Fibroblast of skin of left quadriceps (primary cell): ENCODE data around the gene PLA2G4A.

Source experiments
- DNase-seq, 2 experiments: peaks; one replicate each; pipeline ENCODE4 v3.0.0-alpha.2; 2013; ENCODE audit warnings: low read depth in 2 of 2

The PLA2G4A gene

GRCh38 chr1:186873687-186874086 lies 44.9 kb downstream of the PLA2G4A start:
- no peak for DNase-seq

DNA sequence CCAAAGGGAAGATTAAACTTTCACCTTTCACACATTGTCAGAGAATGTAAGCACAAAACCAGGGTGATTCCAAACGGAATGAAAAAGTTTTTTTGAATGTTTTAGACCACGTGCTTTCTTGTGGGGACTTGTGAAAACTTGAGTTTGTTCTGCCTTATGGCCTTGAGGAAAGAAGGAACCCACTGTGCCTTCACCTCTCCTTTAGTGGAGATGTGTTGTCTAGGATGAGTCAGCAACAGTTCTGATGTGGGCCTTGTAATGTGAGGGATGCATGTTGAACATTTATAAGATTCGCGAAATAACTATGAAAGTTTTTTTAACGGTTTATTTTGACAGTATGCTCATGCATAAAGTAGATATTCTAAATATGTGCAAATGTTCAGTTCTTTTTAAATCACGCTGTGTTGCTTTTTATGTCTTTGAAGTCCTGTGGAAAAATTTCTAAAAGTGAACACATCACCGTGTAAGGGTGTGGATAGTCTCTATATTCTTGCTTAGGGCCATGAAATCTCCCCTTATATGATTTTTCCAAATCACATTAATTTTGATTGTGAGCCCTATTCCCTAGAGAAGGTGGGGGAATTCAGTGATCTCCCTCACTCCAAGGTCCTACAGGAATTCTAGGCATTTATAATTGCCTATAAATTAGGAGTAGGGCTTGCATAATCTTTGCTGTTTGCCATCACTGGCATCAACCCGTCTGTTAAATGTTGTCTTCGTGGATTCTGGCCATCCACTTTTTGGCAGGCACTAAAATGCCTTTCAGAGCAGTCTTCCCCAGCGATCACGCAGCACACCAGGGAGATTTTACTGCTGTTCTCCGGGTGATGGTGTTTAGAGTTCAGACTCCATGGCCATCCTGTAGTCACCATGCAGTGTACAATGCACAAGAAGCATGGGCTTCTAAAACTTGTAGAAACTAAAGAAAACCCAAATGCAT lies 47.4 kb downstream of the PLA2G4A start:
- DNase-seq: no peak

DNA sequence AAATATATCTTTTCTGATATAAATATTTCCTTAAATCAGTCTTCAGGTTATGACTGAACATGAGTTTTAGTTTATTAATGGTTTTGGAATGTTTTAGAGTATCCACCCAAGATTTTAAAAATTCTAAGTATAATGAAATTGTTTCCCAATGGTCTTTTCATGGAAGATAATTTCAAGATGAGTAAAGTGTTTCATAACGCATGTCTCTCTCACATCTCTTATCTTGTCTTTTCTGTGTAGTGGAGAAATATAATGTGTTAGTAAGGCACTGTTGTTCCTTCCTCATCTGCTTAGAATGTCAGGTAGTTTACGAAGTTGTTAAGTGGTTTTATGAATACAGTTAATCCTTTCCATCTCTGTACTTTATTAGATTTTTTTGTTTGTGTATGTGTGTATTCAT lies 49.6 kb downstream of the PLA2G4A start:
- DNase-seq: no peak

DNA sequence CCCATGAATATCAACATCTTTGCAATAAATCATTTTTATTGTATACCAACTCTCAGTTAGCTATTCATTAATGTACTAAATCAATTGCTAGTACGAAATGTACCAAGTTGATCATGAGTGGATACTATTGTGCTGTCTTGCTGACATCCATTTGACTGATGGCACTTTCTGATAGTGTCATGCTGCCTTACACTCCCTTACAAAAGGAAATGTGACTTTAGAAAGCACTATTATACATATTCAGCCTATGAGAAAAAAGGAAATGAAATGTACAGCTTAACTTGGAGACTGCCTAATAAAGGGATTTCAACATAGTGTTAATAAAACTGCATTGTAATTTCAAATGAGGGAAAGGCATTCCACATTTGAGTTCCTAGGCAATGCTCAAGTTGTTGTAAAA lies 52.2 kb downstream of the PLA2G4A start:
- no peak for DNase-seq

GRCh38 chr1:186882372-186883134 lies 53.8 kb downstream of the PLA2G4A start:
- DNase-seq: no peak

DNA sequence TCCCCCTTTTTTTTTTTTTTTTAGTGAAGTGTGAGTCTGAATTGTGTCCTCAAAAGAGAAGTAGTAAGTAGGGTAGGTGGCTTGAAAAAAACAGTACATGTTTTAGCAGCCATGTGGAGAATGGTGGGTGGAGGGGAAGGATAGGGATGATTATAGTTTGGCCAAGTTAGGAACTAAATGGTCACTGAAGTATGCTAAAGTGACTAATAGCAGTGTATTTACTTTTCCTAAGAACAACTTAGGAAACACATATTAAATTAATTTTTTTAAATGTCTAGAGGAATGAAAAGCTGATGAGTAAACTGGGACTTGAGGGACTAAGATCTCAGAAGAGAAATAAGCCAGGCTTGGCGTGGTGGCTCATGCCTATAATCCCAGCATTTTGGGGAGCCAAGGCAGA lies 55.5 kb downstream of the PLA2G4A start:
- DNase-seq: no peak

DNA sequence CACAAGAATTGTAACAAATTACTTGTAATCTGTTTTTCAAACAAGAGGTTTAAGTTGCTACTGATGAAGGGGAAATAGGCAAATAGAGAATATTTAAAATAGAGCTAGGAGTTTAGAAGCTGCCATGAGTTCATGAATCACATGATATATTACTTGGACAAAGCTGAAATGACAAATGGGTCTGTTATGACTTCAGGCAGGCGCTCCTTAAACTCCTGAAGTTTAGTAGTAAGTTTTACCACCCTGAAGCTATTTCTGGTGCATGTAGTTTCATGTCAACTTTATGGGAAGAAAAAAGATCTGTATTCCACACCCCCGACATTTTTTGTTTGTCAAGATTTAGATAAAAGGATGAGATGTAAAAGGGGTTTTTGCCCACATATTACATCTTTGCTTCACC lies 58.5 kb downstream of the PLA2G4A start:
- DNase-seq: no peak

- no peak for DNase-seq
These were observed 59.6 kb downstream of the PLA2G4A start for GRCh38 chr1:186888367-186888766.

- DNase-seq: no peak
These were observed 64.2 kb downstream of the PLA2G4A start for GRCh38 chr1:186892936-186893335.

- DNase-seq: no peak
These were observed 65.7 kb downstream of the PLA2G4A start for GRCh38 chr1:186894415-186894814.

DNA sequence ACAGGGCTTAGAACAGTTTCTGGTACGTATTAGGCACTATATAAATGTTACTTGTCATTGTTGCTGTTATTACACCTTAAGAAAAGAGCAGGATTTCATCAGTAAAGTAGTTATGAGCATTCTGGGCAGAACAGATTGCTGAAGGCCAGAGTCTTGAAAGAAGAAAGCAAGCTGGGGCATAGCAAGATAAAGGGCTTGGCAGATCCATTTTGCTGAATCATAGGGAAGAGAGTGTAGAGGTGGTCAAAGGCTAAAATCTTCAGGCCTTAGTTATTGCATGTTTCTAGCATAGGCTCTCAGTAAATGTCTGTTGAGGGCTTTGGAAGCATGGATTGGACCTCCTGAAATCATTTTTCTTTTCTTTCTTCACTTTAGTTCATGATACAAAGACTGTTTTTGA lies 67.5 kb downstream of the PLA2G4A start:
- DNase-seq: no peak

- DNase-seq: no peak
These were observed 68.3 kb downstream of the PLA2G4A start for GRCh38 chr1:186897008-186897407.

DNA sequence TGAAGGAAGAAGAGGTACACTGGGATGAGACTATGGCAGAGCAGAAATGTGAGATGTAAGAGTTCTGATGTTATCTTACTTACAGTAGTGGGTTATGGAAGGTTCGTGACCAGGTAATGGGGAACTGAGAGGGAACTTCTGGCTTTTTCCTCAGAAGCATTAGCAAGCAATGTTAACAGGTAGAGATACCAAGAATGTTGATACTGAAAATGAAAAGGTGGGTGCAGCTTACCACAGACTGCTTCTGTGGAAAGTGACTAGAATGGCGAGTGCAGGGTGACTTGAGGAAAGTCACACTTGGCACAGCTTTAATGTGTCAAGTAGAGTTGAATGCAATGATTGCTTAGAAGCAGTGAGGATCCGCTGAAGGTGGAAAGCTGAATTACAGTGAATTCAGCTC lies 70.8 kb downstream of the PLA2G4A start:
- no peak for DNase-seq

DNA sequence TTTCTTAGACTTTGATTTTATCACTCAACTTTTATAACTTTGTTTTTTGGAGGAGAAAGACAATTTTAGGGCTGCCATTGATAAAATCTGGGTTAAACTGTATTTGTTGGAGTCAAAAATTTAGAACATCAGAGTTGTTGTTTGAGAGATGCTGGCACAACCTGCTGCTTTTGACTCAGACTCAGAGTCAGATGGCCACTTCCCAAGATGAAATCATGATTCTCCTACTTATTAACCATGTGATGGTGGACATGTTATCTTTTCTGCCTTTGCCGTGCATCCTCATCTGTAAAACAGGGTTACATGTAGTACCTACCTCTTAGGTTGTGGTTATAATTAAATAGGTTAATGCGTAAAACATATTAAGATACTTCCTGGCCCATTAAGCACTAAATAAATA lies 71.2 kb downstream of the PLA2G4A start:
- no peak for DNase-seq

DNA sequence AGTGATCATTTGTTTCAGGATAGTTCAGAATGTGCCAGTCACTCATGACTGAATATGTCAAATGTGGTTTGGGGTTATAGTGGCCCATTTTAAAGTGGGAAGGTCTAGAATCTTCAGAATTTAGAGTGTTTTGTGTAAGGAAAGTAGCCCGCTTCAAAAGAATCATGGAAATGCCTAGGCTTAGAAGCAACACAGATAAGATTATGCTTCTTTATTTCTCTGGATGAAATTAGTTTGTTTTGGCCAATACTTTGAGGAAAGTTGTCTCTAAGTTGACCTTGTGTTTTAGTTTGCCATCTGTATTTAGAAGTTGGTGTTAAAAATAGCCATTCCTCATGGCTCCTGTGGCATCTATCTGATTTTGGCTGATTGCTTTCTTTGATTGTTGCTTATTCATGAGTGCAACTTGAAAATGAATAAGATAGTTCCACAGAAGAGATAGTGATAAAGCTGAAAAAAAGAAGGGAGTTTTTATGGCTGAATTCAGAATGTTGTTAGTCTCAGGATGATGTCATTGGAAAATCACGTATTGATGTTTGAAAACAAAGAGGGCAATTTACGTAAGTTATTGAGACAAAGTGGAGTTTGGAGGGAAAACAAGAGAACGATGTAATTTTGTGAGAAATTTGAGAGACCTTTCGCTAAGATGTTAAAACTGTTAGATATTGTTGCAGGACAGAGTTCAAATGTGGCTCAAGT lies 71.9 kb downstream of the PLA2G4A start:
- no peak for DNase-seq

- no peak for DNase-seq
These were observed 72.9 kb downstream of the PLA2G4A start for GRCh38 chr1:186901631-186902030.

DNA sequence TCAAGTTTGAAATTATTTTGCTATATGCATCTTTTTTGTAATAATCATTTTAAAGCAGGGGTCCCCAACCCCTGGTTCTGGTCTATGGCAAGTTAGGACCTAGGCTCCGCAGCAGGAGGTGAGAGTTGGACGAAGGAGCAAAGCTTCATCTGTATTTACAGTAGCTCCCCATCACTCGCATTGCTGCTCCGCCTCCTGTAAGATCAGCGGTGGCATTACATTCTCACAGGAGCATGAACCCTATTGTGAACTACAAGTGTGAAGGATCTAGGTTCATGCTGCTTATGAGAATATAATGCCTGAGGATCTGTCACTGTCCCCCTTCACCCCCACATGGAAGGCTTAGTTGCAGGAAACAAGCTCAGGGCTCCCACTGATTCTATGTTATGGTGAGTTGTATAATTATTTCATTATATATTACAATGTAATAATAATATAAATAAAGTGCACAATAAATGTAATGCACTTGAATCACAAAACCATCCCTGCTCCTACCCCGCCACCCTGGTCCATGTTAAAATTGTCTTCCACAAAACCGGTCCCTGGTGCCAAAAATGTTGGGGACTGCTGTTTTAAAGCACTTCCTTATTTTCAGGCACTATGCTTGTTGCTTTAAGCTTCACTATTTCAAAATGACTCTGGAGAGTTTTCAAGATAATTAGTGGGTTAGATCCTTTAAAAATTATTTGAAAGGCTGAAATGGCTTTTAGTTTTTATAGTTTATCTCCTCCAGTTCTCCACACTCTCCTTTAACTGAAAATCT lies 74.8 kb downstream of the PLA2G4A start:
- no peak for DNase-seq

GRCh38 chr1:186904361-186904760 lies 75.6 kb downstream of the PLA2G4A start:
- DNase-seq: no peak

- DNase-seq: no peak
These were observed 76.8 kb downstream of the PLA2G4A start for GRCh38 chr1:186905561-186905960.

GRCh38 chr1:186915555-186915954 lies 86.8 kb downstream of the PLA2G4A start:
- DNase-seq: no peak

- peak in 1 of 2 experiments; percentile 20 for DNase-seq
These were observed 88.5 kb downstream of the PLA2G4A start for GRCh38 chr1:186917106-186917786.
